SHP77 (cell line): ENCODE measurements around the gene TNN.
"Not testable (repeated sequence)": the region's sequence is repeated elsewhere in the genome, so short reads cannot be mapped to it uniquely, and the experiment has no call there.

ENCODE experiments used
- DNase-seq, 2 experiments: peaks; one replicate each; lab custom pipeline; 2025; lab: John Stamatoyannopoulos, UW

Gene TNN

GRCh38 chr1:175108331-175108820, 40.7 kb downstream of the TNN start:
- DNase-seq: not testable (repeated sequence)

GRCh38 chr1:175114996-175115395, 47.4 kb downstream of the TNN start:
- DNase-seq: no peak

- no peak for DNase-seq
Measured at GRCh38 chr1:175116210-175116798, 48.7 kb downstream of the TNN start.

DNA sequence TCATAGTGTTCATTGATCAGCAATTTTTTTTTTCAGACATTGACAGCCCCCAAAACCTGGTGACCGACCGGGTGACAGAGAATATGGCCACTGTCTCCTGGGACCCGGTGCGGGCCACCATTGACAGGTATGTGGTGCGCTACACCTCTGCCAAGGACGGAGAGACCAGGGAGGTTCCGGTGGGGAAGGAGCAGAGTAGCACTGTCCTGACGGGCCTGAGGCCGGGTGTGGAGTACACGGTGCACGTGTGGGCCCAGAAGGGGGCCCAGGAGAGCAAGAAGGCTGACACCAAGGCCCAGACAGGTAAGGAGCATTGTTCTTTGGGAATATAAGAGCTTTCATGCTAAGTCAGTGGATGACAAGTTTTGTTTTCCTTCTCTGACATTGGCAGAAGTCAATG, 49.3 kb downstream of the TNN start:
- DNase-seq: no peak

GRCh38 chr1:175118375-175119367, 51.0 kb downstream of the TNN start:
- no peak for DNase-seq

- DNase-seq: no peak
Measured at GRCh38 chr1:175120511-175120910, 52.9 kb downstream of the TNN start.

- DNase-seq: no peak
Measured at GRCh38 chr1:175124861-175125260, 57.2 kb downstream of the TNN start.

DNA sequence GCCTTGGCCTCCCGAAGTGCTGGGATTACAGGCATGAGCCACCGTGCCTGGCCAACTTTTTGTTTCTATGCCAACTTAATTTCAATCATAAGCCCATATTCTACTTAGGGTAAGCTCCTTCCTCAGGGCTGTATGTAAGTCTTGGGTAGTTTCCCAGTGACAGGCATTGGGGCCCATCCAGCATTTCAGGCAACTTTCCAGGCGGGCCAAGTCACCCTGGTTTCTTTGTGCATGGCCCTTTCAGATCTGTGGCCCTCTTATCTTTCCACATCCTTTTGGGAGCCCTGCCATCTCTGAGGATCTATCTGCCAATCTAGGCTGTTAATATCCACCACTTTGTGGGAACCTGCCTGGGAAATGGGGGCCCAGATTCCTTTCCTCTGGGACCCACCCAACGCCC, 58.7 kb downstream of the TNN start:
- DNase-seq: no peak

DNA sequence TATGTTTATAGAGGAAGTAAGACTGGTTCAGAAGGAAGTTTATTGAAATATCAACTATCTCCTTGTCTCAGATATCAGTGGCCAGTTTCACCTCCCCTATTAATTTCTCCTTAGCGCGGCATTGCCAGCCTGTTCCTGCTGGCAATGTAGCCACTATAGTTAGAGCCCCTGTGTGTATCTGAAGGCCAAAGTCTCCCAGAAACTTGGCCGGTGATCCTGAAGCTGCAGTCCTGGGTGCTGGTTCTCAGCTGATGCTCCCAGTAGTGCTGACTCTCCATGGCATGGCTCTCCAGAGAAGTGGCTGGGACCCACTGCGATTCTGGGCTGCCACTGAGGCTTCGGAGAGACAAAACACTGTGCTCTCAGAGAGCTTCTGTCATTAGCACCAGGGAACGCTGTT, 59.9 kb downstream of the TNN start:
- DNase-seq: no peak

GRCh38 chr1:175128523-175128922, 60.9 kb downstream of the TNN start:
- DNase-seq: no peak

DNA sequence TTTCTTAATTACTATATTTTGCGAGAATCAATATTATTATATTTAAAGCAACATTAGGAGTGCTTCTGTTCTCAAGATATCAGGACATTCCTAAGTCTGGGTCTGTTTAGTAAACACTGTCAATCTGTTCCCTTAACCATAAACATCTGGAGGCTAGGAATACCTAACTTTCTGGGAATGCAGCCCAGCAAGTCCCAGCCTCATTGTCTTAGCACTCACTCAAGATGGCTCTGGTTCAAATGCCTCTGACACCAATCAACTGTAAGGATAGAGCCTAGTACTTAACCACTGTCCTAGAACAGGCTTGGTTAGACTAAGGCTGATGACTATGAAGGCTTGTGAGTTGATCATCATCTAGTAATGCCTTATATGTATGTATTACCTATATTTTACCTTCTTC, 61.5 kb downstream of the TNN start:
- no peak for DNase-seq

DNA sequence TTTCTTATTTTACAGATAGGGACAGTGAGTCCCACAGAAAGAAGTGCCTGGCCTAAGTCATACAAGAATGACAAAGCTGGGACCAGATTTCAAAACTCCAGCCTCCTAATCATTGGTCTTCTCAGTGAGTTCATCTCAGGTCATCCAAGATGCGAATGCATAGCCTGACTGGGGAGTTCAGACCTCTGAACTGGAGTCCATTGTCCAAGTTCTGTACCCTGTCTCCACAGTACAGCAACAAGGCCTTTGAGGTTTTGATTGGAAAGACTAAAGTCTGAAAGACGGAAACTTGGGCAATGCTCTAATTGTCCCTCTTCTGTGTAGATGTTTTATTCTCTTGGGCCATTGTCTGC, 62.0 kb downstream of the TNN start:
- no peak for DNase-seq

- no peak for DNase-seq
Measured at GRCh38 chr1:175129997-175130648, 62.5 kb downstream of the TNN start.

GRCh38 chr1:175130649-175131045, 63.0 kb downstream of the TNN start:
- DNase-seq: no peak

GRCh38 chr1:175131095-175131494, 63.5 kb downstream of the TNN start:
- DNase-seq: no peak

- DNase-seq: no peak
Measured at GRCh38 chr1:175132436-175132835, 64.8 kb downstream of the TNN start.

DNA sequence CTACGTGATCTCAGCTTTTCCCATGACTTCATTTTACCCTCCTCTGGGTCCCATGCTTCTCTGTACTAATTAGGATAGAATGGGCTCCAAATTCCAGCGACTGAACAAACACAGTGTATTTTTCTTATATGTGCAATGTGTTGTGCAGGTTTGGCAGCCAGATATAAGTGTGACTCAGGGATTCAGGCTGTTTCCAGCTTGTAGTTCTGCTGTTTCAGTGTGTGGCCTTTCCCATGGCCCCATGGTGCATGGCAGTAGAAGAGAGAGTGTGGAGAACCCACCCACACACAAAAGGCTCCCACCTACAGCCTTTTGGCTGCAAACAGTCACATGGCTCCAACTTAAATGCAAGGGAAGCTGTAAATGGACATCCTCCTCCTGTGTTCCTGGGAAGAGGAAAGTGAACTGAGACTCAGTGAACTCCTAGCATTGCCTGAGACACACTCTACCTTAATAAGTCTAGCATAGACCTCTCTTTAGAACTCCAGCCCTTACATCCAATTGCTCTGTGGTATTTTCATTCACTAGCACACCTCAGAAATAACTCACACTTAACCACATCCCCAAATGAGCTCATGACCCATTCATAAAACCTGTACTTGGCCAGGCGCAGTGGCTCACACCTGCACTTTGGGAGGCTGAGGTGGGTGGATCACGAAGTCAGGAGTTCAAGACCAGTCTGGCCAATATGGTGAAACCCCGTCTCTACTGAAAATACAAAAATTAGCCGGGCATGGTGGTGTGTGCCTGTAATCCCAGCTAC, 66.2 kb downstream of the TNN start:
- DNase-seq: no peak

GRCh38 chr1:175134500-175134899, 66.9 kb downstream of the TNN start:
- no peak for DNase-seq

GRCh38 chr1:175136246-175136645, 68.6 kb downstream of the TNN start:
- no peak for DNase-seq

- DNase-seq: no peak
Measured at GRCh38 chr1:175137369-175137768, 69.7 kb downstream of the TNN start.

DNA sequence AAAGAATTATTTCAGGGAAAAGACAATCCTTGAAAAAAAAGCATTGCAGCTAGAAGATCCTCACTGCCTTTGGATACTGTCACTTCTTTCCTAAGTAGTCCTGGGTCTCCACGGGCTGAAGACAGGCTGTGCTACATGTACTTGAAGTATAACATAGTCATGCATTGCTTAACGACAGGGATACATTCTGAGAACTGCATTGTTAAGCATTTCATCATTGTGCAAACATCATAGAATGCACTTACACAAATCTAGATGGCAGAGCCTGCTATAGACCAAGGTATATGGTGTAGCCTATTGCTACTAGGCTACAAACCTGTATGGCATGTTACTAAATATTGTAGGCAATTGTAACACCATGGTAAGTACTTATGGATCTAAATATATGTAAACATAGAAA, 70.9 kb downstream of the TNN start:
- DNase-seq: no peak

DNA sequence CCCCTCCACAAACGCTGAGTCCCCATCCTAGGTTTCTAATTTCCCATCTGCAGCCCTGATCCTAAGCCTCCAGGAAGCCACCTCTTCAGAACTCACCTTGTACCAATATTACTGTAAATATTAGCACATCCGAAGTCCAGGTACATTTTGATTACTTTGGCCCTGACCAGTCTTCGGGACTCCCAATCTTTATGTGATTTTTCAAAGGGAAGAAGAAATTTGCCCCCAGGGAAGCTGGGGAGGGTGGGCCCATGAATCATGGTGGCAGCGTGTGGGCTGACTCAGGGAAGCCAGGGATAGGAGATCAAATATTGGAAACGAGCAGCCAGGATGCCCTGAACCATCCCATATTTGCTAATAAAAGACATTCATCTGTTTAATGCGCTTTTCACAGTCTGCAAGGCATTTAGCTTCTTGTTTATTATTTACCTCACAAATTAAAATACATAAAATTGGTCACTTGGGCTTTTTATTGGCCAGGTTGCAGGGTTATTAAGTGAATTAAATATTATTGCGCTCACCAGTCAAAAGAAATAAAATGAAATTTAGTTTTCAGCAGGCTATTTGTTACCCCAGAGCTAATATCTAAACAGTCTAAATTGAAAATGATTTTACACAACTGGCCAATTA, 78.4 kb downstream of the TNN start:
- no peak for DNase-seq
